Measurements from ENCODE around the gene COX6A1. TPM values are rescaled to one million over a fixed set of nuclear protein-coding genes. Genes with fewer than 3 reads are reported as not detected.

COX6A1 gene
- total RNA-seq, 1 donor from 2014 or later = 230 TPM

GRCh38 chr12:120465756-120466155 lies 27.8 kb downstream of the COX6A1 start:
- H3K4me3 Mint-ChIP-seq = no peak overlapping the region
- peaks cover 20% of the 10 kb centered on the region for H3K4me1 Mint-ChIP-seq
- no peaks in the 10 kb centered on the region for H3K9me3 Mint-ChIP-seq
- H3K27ac Mint-ChIP-seq = no peak overlapping the region
- no peaks in the 10 kb centered on the region for H3K27me3 Mint-ChIP-seq (ENCODE audit: low read depth)
- no peak for DNase-seq (ENCODE audit: low spot score in 2 of 2, unreplicated experiment in 2 of 2)
- no peak for TF ChIP-seq CTCF (IDR thresholded peaks at IDR 0.05; ENCODE audit: unreplicated experiment)
- peaks cover 33% of the 10 kb centered on the region for H3K36me3 Mint-ChIP-seq

- Mint-ChIP-seq H3K9me3 (no peaks in the 10 kb centered on the region), H3K27me3 (ENCODE audit: low read depth) (no peaks in the 10 kb centered on the region), H3K4me3 (peak overlapping the region; percentile 7), H3K27ac (peak overlapping the region; percentile 66), H3K36me3 (peaks cover 30% of the 10 kb centered on the region), H3K4me1 (peaks cover 21% of the 10 kb centered on the region)
- no peak for DNase-seq (ENCODE audit: low spot score in 2 of 2, unreplicated experiment in 2 of 2)
- peak; percentile 38 for TF ChIP-seq CTCF (IDR thresholded peaks at IDR 0.05; ENCODE audit: unreplicated experiment)
Measured at GRCh38 chr12:120466560-120467315, 28.8 kb downstream of the COX6A1 start.

- no peaks in the 10 kb centered on the region for H3K27me3 Mint-ChIP-seq (ENCODE audit: low read depth)
- H3K27ac Mint-ChIP-seq = peak overlapping the region; percentile 50
- H3K4me1 Mint-ChIP-seq = peaks cover 25% of the 10 kb centered on the region
- no peak for TF ChIP-seq CTCF (IDR thresholded peaks at IDR 0.05; ENCODE audit: unreplicated experiment)
- H3K36me3 Mint-ChIP-seq = peaks cover 25% of the 10 kb centered on the region
- no peaks in the 10 kb centered on the region for H3K9me3 Mint-ChIP-seq
- peak overlapping the region; percentile 87 for H3K4me3 Mint-ChIP-seq
- DNase-seq (ENCODE audit: low spot score in 2 of 2, unreplicated experiment in 2 of 2) = no peak
Measured at GRCh38 chr12:120467439-120467838, 29.5 kb downstream of the COX6A1 start.

GRCh38 chr12:120468325-120468820 lies 30.5 kb downstream of the COX6A1 start:
- H3K4me3 Mint-ChIP-seq = peak overlapping the region; percentile 87
- peak in 1 of 2 experiments; percentile 39 for DNase-seq (ENCODE audit: low spot score in 2 of 2, unreplicated experiment in 2 of 2)
- no peak for TF ChIP-seq CTCF (IDR thresholded peaks at IDR 0.05; ENCODE audit: unreplicated experiment)
- H3K9me3 Mint-ChIP-seq = no peaks in the 10 kb centered on the region
- H3K27me3 Mint-ChIP-seq (ENCODE audit: low read depth) = no peaks in the 10 kb centered on the region
- peaks cover 32% of the 10 kb centered on the region for H3K4me1 Mint-ChIP-seq
- H3K36me3 Mint-ChIP-seq = peaks cover 24% of the 10 kb centered on the region
- peak overlapping the region; percentile 92 for H3K27ac Mint-ChIP-seq

- H3K9me3 Mint-ChIP-seq = no peaks in the 10 kb centered on the region
- H3K4me3 Mint-ChIP-seq = peak overlapping the region; percentile 87
- peaks cover 18% of the 10 kb centered on the region for H3K36me3 Mint-ChIP-seq
- peak in 1 of 2 experiments; percentile 65 for DNase-seq (ENCODE audit: low spot score in 2 of 2, unreplicated experiment in 2 of 2)
- no peaks in the 10 kb centered on the region for H3K27me3 Mint-ChIP-seq (ENCODE audit: low read depth)
- H3K4me1 Mint-ChIP-seq = peaks cover 36% of the 10 kb centered on the region
- peak overlapping the region; percentile 92 for H3K27ac Mint-ChIP-seq
- TF ChIP-seq CTCF (IDR thresholded peaks at IDR 0.05; ENCODE audit: unreplicated experiment) = no peak
Measured at GRCh38 chr12:120468821-120469449, 31.0 kb downstream of the COX6A1 start.

Measured in mesothelial cell of epicardium (in vitro differentiated cells).